H1 (cell line): ENCODE measurements around the gene TSPAN4. TPM values are rescaled to one million over a fixed set of nuclear protein-coding genes. Genes with fewer than 3 reads are reported as not detected.

Experiments
- CTCF ChIA-PET: fragments of 300-600 bp; sonication (Branson Sonifier 250); formaldehyde crosslinking; loops from one replicate; lab custom pipeline; 2021; ENCODE audit not compliant: partially characterized antibody; lab: Charles Lee
- POLR2A ChIA-PET: fragments of 300-600 bp; sonication (Branson Sonifier 250); formaldehyde crosslinking; loops from one replicate; lab custom pipeline; 2021; ENCODE audit warnings: inconsistent platforms; ENCODE audit not compliant: partially characterized antibody; lab: Charles Lee
- DNase-seq, 2 experiments: peaks; one replicate each; pipeline versions ENCODE4 v3.0.0 to v3.0.0-alpha.2; 2010 to 2022; ENCODE audit warnings: low spot score in 2 of 2, low read depth in 1 of 2, mixed read lengths in 1 of 2
- FAIRE-seq: peaks from 2 replicates; lab custom pipeline; 2011; peaks lifted over from hg19 to GRCh38; lab: Jason Lieb, UNC
- H2AFZ ChIP-seq: 2 replicates; pipeline ENCODE4 v1.8.1; 2012; ENCODE audit warnings: low read length, inconsistent platforms
- H2AK5ac ChIP-seq: 2 replicates; pipeline ENCODE4 v1.6.1; 2013; ENCODE audit warnings: low read depth, low read length
- H2BK120ac ChIP-seq: replicated peaks from 2 replicates; pipeline ENCODE3; 2013; ENCODE audit warnings: low read depth, low read length, inconsistent platforms
- H2BK12ac ChIP-seq: 2 replicates; pipeline ENCODE4 v1.6.1; 2013; ENCODE audit warnings: low read depth, low read length
- H2BK15ac ChIP-seq: 2 replicates; pipeline ENCODE4 v1.6.1; 2013; ENCODE audit warnings: low read length
- H2BK20ac ChIP-seq: 2 replicates; pipeline ENCODE4 v1.6.1; 2013; ENCODE audit warnings: low read length
- H2BK5ac ChIP-seq: 2 replicates; pipeline ENCODE4 v1.6.1; 2013; ENCODE audit warnings: low read depth, low read length
- H3K14ac ChIP-seq: 2 replicates; pipeline ENCODE4 v1.6.1; 2013; ENCODE audit warnings: inconsistent platforms; ENCODE audit not compliant: insufficient read length
- H3K18ac ChIP-seq: 2 replicates; pipeline ENCODE4 v1.6.1; 2013; ENCODE audit warnings: low read length; ENCODE audit errors: extremely low read depth
- H3K23ac ChIP-seq: 2 replicates; pipeline ENCODE4 v1.6.1; 2013; ENCODE audit warnings: inconsistent platforms; ENCODE audit not compliant: insufficient read length
- H3K23me2 ChIP-seq: 2 replicates; pipeline ENCODE4 v1.6.1; 2013; ENCODE audit warnings: low read depth, low read length
- H3K27ac ChIP-seq: 2 replicates; pipeline ENCODE4 v1.6.1; 2011; ENCODE audit warnings: low read depth, low read length, inconsistent platforms
- H3K27me3 ChIP-seq, 4 experiments: replicated peaks in 1 of 4; 1 replicate in 1 of 4; 2 replicates in 3 of 4; pipeline versions ENCODE4 v1.6.1 to v1.8.1; 2011 to 2013; ENCODE audit warnings: low read length in 3 of 4, mild to moderate bottlenecking in 3 of 4, inconsistent platforms in 2 of 4, mixed read lengths in 2 of 4, moderate library complexity in 1 of 4; ENCODE audit not compliant: control insufficient read depth in 3 of 4, insufficient read depth in 3 of 4; ENCODE audit errors: extremely low read depth in 1 of 4
- H3K36me3 ChIP-seq, 4 experiments: 2 replicates each; pipeline versions ENCODE4 v1.6.1 to v1.8.1; 2011 to 2013; ENCODE audit warnings: mild to moderate bottlenecking in 4 of 4, low read length in 3 of 4, moderate library complexity in 2 of 4, control low read depth in 1 of 4, inconsistent platforms in 1 of 4; ENCODE audit not compliant: insufficient read depth in 4 of 4, control insufficient read depth in 2 of 4
- H3K4ac ChIP-seq: replicated peaks from 2 replicates; pipeline ENCODE3; 2013; ENCODE audit warnings: low read length, low read depth, mixed read lengths, inconsistent platforms; ENCODE audit not compliant: insufficient read length
- H3K4me1 ChIP-seq, 4 experiments: replicated peaks in 1 of 4; 1 replicate in 1 of 4; 2 replicates in 3 of 4; pipeline versions ENCODE4 v1.6.1 to v1.8.1; 2011 to 2013; ENCODE audit warnings: low read length in 3 of 4, inconsistent platforms in 2 of 4, mixed read lengths in 1 of 4; ENCODE audit not compliant: insufficient read depth in 4 of 4, control insufficient read depth in 3 of 4
- H3K4me2 ChIP-seq, 2 experiments: 2 replicates each; pipeline versions ENCODE4 v1.6.1 to v1.8.1; 2011 to 2013; ENCODE audit warnings: low read depth in 2 of 2, low read length in 2 of 2, control low read depth in 1 of 2, inconsistent platforms in 1 of 2, mild to moderate bottlenecking in 1 of 2; ENCODE audit not compliant: insufficient read depth in 1 of 2
- H3K4me3 ChIP-seq, 4 experiments: fragments of 200-600, 300-600 bp in 1 of 4; sonication (generic), shearing (Covaris generic), sonication (Bioruptor Twin) in 1 of 4; 2 replicates each; pipeline versions ENCODE4 v1.5.1 to v1.8.1; 2011 to 2016; ENCODE audit warnings: low read length in 4 of 4, low read depth in 3 of 4, control low read depth in 2 of 4, inconsistent platforms in 2 of 4, mild to moderate bottlenecking in 2 of 4, mixed read lengths in 1 of 4, moderate library complexity in 1 of 4; ENCODE audit not compliant: insufficient read depth in 2 of 4; ENCODE audit errors: extremely low read depth in 1 of 4
- H3K56ac ChIP-seq: replicated peaks from 2 replicates; pipeline ENCODE3; 2013; ENCODE audit warnings: low read depth, mild to moderate bottlenecking, mixed read lengths, low read length, inconsistent platforms; ENCODE audit not compliant: insufficient read length
- H3K79me1 ChIP-seq: 2 replicates; pipeline ENCODE4 v1.6.1; 2013; ENCODE audit warnings: low read depth, low read length, control low read depth
- H3K79me2 ChIP-seq, 2 experiments: 2 replicates each; pipeline versions ENCODE4 v1.6.1 to v1.8.1; 2012 to 2013; ENCODE audit warnings: low read length in 2 of 2, mild to moderate bottlenecking in 2 of 2, inconsistent platforms in 1 of 2; ENCODE audit not compliant: insufficient read depth in 2 of 2, control insufficient read depth in 1 of 2
- H3K9ac ChIP-seq, 4 experiments: replicated peaks in 1 of 4; 1 replicate in 1 of 4; 2 replicates in 3 of 4; pipeline versions ENCODE4 v1.6.1 to v1.8.1; 2011 to 2013; ENCODE audit warnings: low read depth in 3 of 4, low read length in 3 of 4, control low read depth in 2 of 4, mild to moderate bottlenecking in 2 of 4, moderate library complexity in 2 of 4, inconsistent platforms in 1 of 4; ENCODE audit errors: extremely low read depth in 1 of 4
- H3K9me3 ChIP-seq, 2 experiments: 2 replicates each; pipeline versions ENCODE4 v1.6.1 to v1.8.1; 2012 to 2013; ENCODE audit warnings: mild to moderate bottlenecking in 2 of 2, moderate library complexity in 2 of 2, control low read depth in 1 of 2, inconsistent platforms in 1 of 2, low read depth in 1 of 2, low read length in 1 of 2, mixed read lengths in 1 of 2; ENCODE audit not compliant: insufficient read depth in 2 of 2
- H4K20me1 ChIP-seq, 2 experiments: replicated peaks in 1 of 2; 2 replicates each; pipeline versions ENCODE3 to v1.8.1; 2011 to 2013; ENCODE audit warnings: inconsistent platforms in 2 of 2, low read length in 2 of 2, mild to moderate bottlenecking in 1 of 2; ENCODE audit not compliant: insufficient read depth in 2 of 2, control insufficient read depth in 1 of 2
- H4K5ac ChIP-seq: 2 replicates; pipeline ENCODE4 v1.6.1; 2013; ENCODE audit warnings: low read length, low read depth, mixed read lengths, inconsistent platforms; ENCODE audit not compliant: insufficient read length
- H4K8ac ChIP-seq: 2 replicates; pipeline ENCODE4 v1.8.0; 2013; ENCODE audit warnings: mild to moderate bottlenecking, moderate library complexity, low read length, inconsistent platforms; ENCODE audit not compliant: insufficient read depth; ENCODE audit errors: extremely low read depth
- H4K91ac ChIP-seq: replicated peaks from 2 replicates; pipeline ENCODE3; 2013; ENCODE audit warnings: low read length, mixed read lengths, inconsistent platforms; ENCODE audit not compliant: insufficient read length
- CBX8 ChIP-seq: fragments of 300-800, 300-1000 bp; sonication (generic); IDR thresholded peaks from 2 replicates; pipeline ENCODE4 v1.7.1; 2016; ENCODE audit warnings: low read depth, low read length, borderline replicate concordance
- EP300 ChIP-seq, 2 experiments: IDR thresholded peaks; 1 replicate in 1 of 2; 2 replicates in 1 of 2; pipeline ENCODE4 v1.6.1; 2011 to 2012; ENCODE audit warnings: low read depth in 2 of 2, low read length in 2 of 2, mild to moderate bottlenecking in 2 of 2, borderline replicate concordance in 1 of 2, inconsistent platforms in 1 of 2, moderate library complexity in 1 of 2
- KDM1A ChIP-seq: fragments of 200-600, 300-600 bp; sonication (generic); IDR thresholded peaks from 2 replicates; pipeline ENCODE4 v1.7.1; 2016; ENCODE audit warnings: mild to moderate bottlenecking, low read length, borderline replicate concordance
- RAD21 ChIP-seq, 2 experiments: IDR thresholded peaks in 1 of 2; conservative IDR thresholded peaks in 1 of 2; 2 replicates each; pipeline ENCODE4 v1.6.1; 2011; ENCODE audit warnings: low read depth in 2 of 2, low read length in 2 of 2, improper control_type of control experiment in 1 of 2, inconsistent platforms in 1 of 2, mild to moderate bottlenecking in 1 of 2, moderate library complexity in 1 of 2
- SIX5 ChIP-seq: IDR thresholded peaks from 2 replicates; pipeline ENCODE4 v1.6.1; 2011; ENCODE audit warnings: mild to moderate bottlenecking, low read depth, low read length
- ZNF274 ChIP-seq: IDR thresholded peaks from 2 replicates; pipeline ENCODE4 v1.7.0; 2012; ENCODE audit warnings: low read length, borderline replicate concordance; ENCODE audit errors: extremely low read depth
- WGBS, 2 experiments: shearing (Covaris generic) in 1 of 2; methylation state at CpG; one replicate each; pipeline versions ENCODE4 v1.1.6 to v1.1.7; 2013 to 2015; ENCODE audit warnings: low lambda C conversion rate in 2 of 2, mixed read lengths in 2 of 2, inconsistent platforms in 1 of 2, low coverage in 1 of 2, missing lambda C conversion rate in 1 of 2; ENCODE audit not compliant: insufficient replicate concordance in 2 of 2, insufficient coverage in 1 of 2, insufficient read length in 1 of 2; ENCODE audit errors: extremely low coverage in 1 of 2, missing lambda C conversion rate in 1 of 2; 5-methylcytosine and 5-hydroxymethylcytosine counted together
- polyA plus RNA-seq, 7 experiments: library from polyadenylated mRNA; depleted of rRNA in 3 of 7; stranded (reverse) in 5 of 7; unstranded in 2 of 7; fragments of >200 nt in 5 of 7; fragments of 200-250 nt in 2 of 7; gene quantifications; 1 replicate in 5 of 7; 2 replicates in 1 of 7; 4 replicates in 1 of 7; pipeline versions ENCODE4 v1.2.1 to v1.2.3, GENCODE V29; 2011 to 2013; ENCODE audit warnings: missing spikeins in 2 of 7, mixed read lengths in 2 of 7
- total RNA-seq: library from RNA; stranded (reverse); fragmentation: NEBNext Ultra II Directional; extraction: Animal tissue kit (Norgen Biotek cat#: 25700); gene quantifications from 2 replicates; pipeline ENCODE4 v1.2.1, GENCODE V29; 2021
- TF ChIP-seq, protein P1 (sequence below): IDR thresholded peaks from 2 replicates; pipeline ENCODE4 v1.6.1; 2012; ENCODE audit warnings: low read length, inconsistent platforms
- TF ChIP-seq, protein P2 (sequence below): IDR thresholded peaks from 2 replicates; pipeline ENCODE4 v1.6.1; 2012; ENCODE audit warnings: inconsistent platforms

Gene TSPAN4
- total and polyA plus RNA-seq, 2 of the 8 experiments (the other 6 are each of a cell fraction or from before 2014, with no cell fraction given), result 74.1 to 145 TPM

DNA sequence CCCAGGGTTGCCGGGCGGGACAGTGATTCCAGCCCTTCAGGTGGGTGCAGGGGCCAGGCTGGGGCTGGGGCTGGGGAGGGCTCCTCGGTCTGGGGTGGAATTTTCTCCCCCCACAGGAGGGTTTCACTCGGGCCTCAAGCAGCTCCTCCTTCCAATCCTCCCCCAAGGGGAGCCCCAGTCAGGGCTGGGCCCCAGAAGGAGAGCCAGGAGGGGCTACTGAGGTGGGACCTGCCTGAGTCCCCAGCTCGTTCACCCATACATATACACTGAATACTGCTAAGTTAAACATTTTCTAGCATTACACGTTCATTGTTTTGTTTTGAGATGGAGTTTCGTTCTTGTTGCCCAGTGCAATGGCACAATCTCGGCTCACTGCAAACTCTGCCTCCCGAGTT lies 16.4 kb upstream of the TSPAN4 start:
- POLR2A ChIA-PET, result interaction anchor here (40.4 to 53.0 kb wide), 2 partner anchors 4 to 15 kb away, joined by 1917 read pairs; partner anchors contain the start of genes CD151, CEND1, CRACR2B and PIDD1
- Histone ChIP-seq H3K79me1 (peaks cover 3% of the 10 kb centered on the region), H3K56ac (no peak overlapping the region), H3K4me3 (peak overlapping the region in 1 of 4 experiments; percentile 63; a peak in 2 of 8 replicates), H2BK5ac (no peak overlapping the region), H3K4me2 (no peak overlapping the region), H2BK120ac (no peak overlapping the region), H2AK5ac (no peak overlapping the region), H2BK20ac (no peak overlapping the region), H3K27ac (no peak overlapping the region), H3K4me1 (peaks cover 0 to 33% (median 29%) of the 10 kb centered on the region in 4 experiments; a peak in 6 of 7 replicates), H3K79me2 (no peaks in the 10 kb centered on the region), H3K9me3 (no peaks in the 10 kb centered on the region), H3K18ac (no peak overlapping the region), H4K8ac (no peak overlapping the region), H3K23ac (no peak overlapping the region), H2BK12ac (no peak overlapping the region; the same call in 1 of the 2 replicates), H3K14ac (no peak overlapping the region), H2AFZ (no peak overlapping the region), H4K20me1 (peaks cover 0 to 8% of the 10 kb centered on the region in 2 experiments), H3K9ac (no peak overlapping the region), H4K91ac (no peak overlapping the region), H3K36me3 (peaks cover 0 to 10% (median 1%) of the 10 kb centered on the region in 4 experiments; a peak in 1 of 8 replicates), H3K23me2 (peaks cover 25% of the 10 kb centered on the region), H3K4ac (no peak overlapping the region), H2BK15ac (no peak overlapping the region), H4K5ac (no peak overlapping the region), H3K27me3 (peaks cover 3 to 30% (median 19%) of the 10 kb centered on the region in 4 experiments)
- FAIRE-seq (no peak), DNase-seq (no peak)
- CTCF ChIA-PET, result no interaction called here
- 86% methylated on average over 7 of the region's 9 CpGs; no CpG with 5 or more reads in 1 of the 2 experiments for WGBS, 2 experiments
- TF ChIP-seq ZNF274 (no peak), KDM1A (no peak), RAD21 (IDR thresholded peaks at IDR 0.05 in 1 of 2, conservative IDR thresholded peaks at IDR 0.05 in 1 of 2; ENCODE audit: low read depth in 2 of 2, low read length in 2 of 2) (no peak), EP300 (IDR thresholded peaks at IDR 0.05; ENCODE audit: borderline replicate concordance in 1 of 2, low read depth in 2 of 2, low read length in 2 of 2) (no peak), SIX5 (no peak), CBX8 (no peak)
- TF ChIP-seq, protein P1, sequence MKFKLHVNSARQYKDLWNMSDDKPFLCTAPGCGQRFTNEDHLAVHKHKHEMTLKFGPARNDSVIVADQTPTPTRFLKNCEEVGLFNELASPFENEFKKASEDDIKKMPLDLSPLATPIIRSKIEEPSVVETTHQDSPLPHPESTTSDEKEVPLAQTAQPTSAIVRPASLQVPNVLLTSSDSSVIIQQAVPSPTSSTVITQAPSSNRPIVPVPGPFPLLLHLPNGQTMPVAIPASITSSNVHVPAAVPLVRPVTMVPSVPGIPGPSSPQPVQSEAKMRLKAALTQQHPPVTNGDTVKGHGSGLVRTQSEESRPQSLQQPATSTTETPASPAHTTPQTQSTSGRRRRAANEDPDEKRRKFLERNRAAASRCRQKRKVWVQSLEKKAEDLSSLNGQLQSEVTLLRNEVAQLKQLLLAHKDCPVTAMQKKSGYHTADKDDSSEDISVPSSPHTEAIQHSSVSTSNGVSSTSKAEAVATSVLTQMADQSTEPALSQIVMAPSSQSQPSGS, result no peak
- TF ChIP-seq, protein P2, sequence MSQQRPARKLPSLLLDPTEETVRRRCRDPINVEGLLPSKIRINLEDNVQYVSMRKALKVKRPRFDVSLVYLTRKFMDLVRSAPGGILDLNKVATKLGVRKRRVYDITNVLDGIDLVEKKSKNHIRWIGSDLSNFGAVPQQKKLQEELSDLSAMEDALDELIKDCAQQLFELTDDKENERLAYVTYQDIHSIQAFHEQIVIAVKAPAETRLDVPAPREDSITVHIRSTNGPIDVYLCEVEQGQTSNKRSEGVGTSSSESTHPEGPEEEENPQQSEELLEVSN, result no peak
